OCI-LY1 (cell line): Measurements from ENCODE around the gene CASP10.

ENCODE experiments used
- H2AFZ ChIP-seq: fragments of 200-600 bp; sonication (generic), shearing (Covaris generic); 2 replicates; pipeline ENCODE4 v1.6.0; 2014; ENCODE audit warnings: antibody characterized with exemption, mild to moderate bottlenecking, low read length
- H3F3A ChIP-seq: fragments of 200-600 bp; sonication (generic), shearing (Covaris generic); 2 replicates; pipeline ENCODE4 v1.6.0; 2014; ENCODE audit warnings: mild to moderate bottlenecking, antibody characterized with exemption, low read length, moderate library complexity; ENCODE audit not compliant: insufficient read depth
- H3K27ac ChIP-seq: fragments of 200-600 bp; sonication (generic); 2 replicates; pipeline ENCODE4 v1.5.1; 2014; ENCODE audit warnings: low read length, mixed run types, mild to moderate bottlenecking, low read depth; ENCODE audit not compliant: poor library complexity, severe bottlenecking
- H3K27me3 ChIP-seq: fragments of 200-600 bp; sonication (generic); 2 replicates; pipeline ENCODE4 v1.6.0; 2014; ENCODE audit warnings: antibody characterized with exemption, mild to moderate bottlenecking, low read length, moderate library complexity; ENCODE audit not compliant: insufficient read depth
- H3K36me3 ChIP-seq: fragments of 200-600 bp; sonication (generic); 2 replicates; pipeline ENCODE4 v1.6.1; 2014; ENCODE audit warnings: mild to moderate bottlenecking, antibody characterized with exemption, low read length, moderate library complexity, mixed read lengths; ENCODE audit not compliant: insufficient read depth
- H3K4me1 ChIP-seq: fragments of 200-600 bp; sonication (generic); 2 replicates; pipeline ENCODE4 v1.5.1; 2014; ENCODE audit warnings: mild to moderate bottlenecking, low read length, moderate library complexity; ENCODE audit not compliant: insufficient read depth, severe bottlenecking
- H3K4me2 ChIP-seq: fragments of 200-600 bp; sonication (generic), shearing (Covaris generic); 2 replicates; pipeline ENCODE4 v1.6.1; 2014; ENCODE audit warnings: low read length
- H3K4me3 ChIP-seq: fragments of 200-600 bp; sonication (generic); 2 replicates; pipeline ENCODE4 v1.5.1; 2014; ENCODE audit warnings: low read length, low read depth, mild to moderate bottlenecking, mixed read lengths; ENCODE audit not compliant: poor library complexity, severe bottlenecking
- H3K79me2 ChIP-seq: fragments of 200-600 bp; shearing (Covaris generic); 2 replicates; pipeline ENCODE4 v1.6.1; 2016; ENCODE audit warnings: mixed run types, low read length, mixed read lengths; ENCODE audit not compliant: insufficient read depth
- H3K9ac ChIP-seq: fragments of 200-600 bp; sonication (generic), shearing (Covaris generic); 2 replicates; pipeline ENCODE4 v1.6.1; 2014; ENCODE audit warnings: mild to moderate bottlenecking, low read length, mixed read lengths
- H3K9me2 ChIP-seq: fragments of 200-600 bp; sonication (generic), shearing (Covaris generic); 2 replicates; pipeline ENCODE4 v1.6.1; 2014; ENCODE audit warnings: low read depth, mild to moderate bottlenecking, low read length, mixed read lengths
- H3K9me3 ChIP-seq: fragments of 200-600 bp; shearing (Covaris generic); 2 replicates; pipeline ENCODE4 v1.6.1; 2014; ENCODE audit warnings: low read length, mixed read lengths
- H4K20me1 ChIP-seq: fragments of 200-600 bp; sonication (generic), shearing (Covaris generic); 2 replicates; pipeline ENCODE4 v1.6.0; 2016; ENCODE audit warnings: mild to moderate bottlenecking, low read length; ENCODE audit not compliant: insufficient read depth
- CTCF ChIP-seq: fragments of 200-600 bp; sonication (generic), shearing (Covaris generic); IDR thresholded peaks from 2 replicates; pipeline ENCODE4 v1.5.1; 2017; ENCODE audit warnings: mild to moderate bottlenecking, antibody characterized with exemption, low read length, moderate library complexity, mixed read lengths
- EZH2 ChIP-seq: fragments of 200-600 bp; sonication (generic), shearing (Covaris generic); IDR thresholded peaks from 2 replicates; pipeline ENCODE4 v1.8.0; 2017; ENCODE audit warnings: borderline replicate concordance, mixed run types, mild to moderate bottlenecking, antibody characterized with exemption, low read length, moderate library complexity, mixed read lengths

Gene CASP10

GRCh38 chr2:201174687-201175086 lies 8.3 kb upstream of the CASP10 start:
- no peaks in the 10 kb centered on the region for H4K20me1 ChIP-seq
- no peak overlapping the region for H2AFZ ChIP-seq

GRCh38 chr2:201176081-201176481 lies 6.9 kb upstream of the CASP10 start:
- Histone ChIP-seq H2AFZ (no peak overlapping the region), H3K9me2 (no peaks in the 10 kb centered on the region), H3F3A (no peaks in the 10 kb centered on the region), H3K27ac (no peak overlapping the region), H3K36me3 (no peaks in the 10 kb centered on the region), H3K4me2 (no peak overlapping the region; the same call in 1 of the 2 replicates), H3K9me3 (peaks cover 9% of the 10 kb centered on the region), H3K4me3 (no peak overlapping the region), H3K27me3 (no peaks in the 10 kb centered on the region; the same call in 1 of the 2 replicates), H3K79me2 (no peaks in the 10 kb centered on the region), H3K9ac (peak overlapping the region; percentile 2; the same call in 1 of the 2 replicates), H3K4me1 (peaks cover 11% of the 10 kb centered on the region), H4K20me1 (no peaks in the 10 kb centered on the region)
- TF ChIP-seq CTCF (no peak), EZH2 (no peak)

More at GRCh38 chr2:201174687-201175086, 8.3 kb upstream of the CASP10 start:
- Histone ChIP-seq H3K4me3 (no peak overlapping the region), H3K36me3 (no peaks in the 10 kb centered on the region), H3K9me3 (peaks cover 4% of the 10 kb centered on the region; the same call in 1 of the 2 replicates), H3K4me1 (peaks cover 11% of the 10 kb centered on the region), H3K4me2 (no peak overlapping the region), H3K27ac (no peak overlapping the region), H3K27me3 (no peaks in the 10 kb centered on the region), H3F3A (no peaks in the 10 kb centered on the region), H3K9ac (no peak overlapping the region), H3K79me2 (no peaks in the 10 kb centered on the region), H3K9me2 (no peaks in the 10 kb centered on the region)
- TF ChIP-seq EZH2 (no peak), CTCF (no peak)

- H3K4me1 ChIP-seq, result peaks cover 25% of the 10 kb centered on the region
- H3K4me2 ChIP-seq, result no peak overlapping the region
- H3K36me3 ChIP-seq, result no peaks in the 10 kb centered on the region
These were observed 2.9 kb upstream of the CASP10 start for GRCh38 chr2:201180010-201180409.

More at GRCh38 chr2:201180010-201180409, 2.9 kb upstream of the CASP10 start:
- Histone ChIP-seq H3K27me3 (no peaks in the 10 kb centered on the region; the same call in 1 of the 2 replicates), H3K9ac (no peak overlapping the region), H2AFZ (no peak overlapping the region), H3K27ac (no peak overlapping the region), H3K9me2 (no peaks in the 10 kb centered on the region), H3F3A (no peaks in the 10 kb centered on the region), H3K9me3 (peaks cover 9% of the 10 kb centered on the region), H4K20me1 (no peaks in the 10 kb centered on the region), H3K79me2 (no peaks in the 10 kb centered on the region), H3K4me3 (no peak overlapping the region)
- TF ChIP-seq EZH2 (no peak), CTCF (no peak)
